ENCODE results near the gene ARL8B. TPM values are rescaled to one million over a fixed set of nuclear protein-coding genes. Genes with fewer than 3 reads are reported as not detected.

ARL8B gene
- total and polyA plus RNA-seq, 9 of the 15 experiments (the other 6 are each of a cell fraction or from before 2014, with no cell fraction given): 28.5 to 99.4 (median 77.2) TPM

DNA sequence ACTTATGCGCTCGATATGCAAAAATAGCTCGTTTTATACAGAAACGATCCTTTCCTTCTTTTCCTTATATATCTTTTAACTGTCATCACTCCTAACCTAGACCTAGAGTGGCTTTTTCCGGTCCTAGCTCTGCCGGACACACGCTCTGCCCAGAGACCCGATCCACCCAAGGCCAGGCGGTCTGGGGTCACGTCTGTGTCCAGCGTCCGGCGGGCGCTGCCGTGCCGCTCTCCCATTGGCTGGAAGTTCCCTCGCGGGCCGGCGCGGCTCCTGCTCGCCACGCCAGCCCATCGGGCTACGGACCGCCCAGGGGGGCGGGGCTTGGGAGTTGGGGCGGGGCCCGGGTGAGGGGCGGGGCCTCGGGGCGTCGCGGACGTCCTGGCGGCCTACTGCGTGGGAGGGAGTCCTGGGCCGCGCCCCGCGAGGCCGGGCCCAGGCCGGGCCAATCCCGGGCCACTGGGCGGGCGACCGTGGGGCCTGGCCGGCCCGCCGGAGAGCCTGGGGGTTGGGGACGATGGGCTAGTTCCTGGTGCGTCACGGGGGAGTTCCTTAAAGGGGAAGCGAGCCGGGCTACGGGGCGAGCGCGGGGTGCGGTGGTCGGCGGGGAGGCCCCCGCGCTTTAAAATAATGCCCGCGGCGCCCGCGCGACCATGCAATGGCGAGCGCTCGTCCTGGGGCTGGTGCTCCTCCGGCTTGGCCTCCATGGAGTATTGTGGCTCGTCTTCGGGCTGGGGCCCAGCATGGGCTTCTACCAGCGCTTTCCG is 65.2 kb downstream of the ARL8B start, which contains the start of gene EDEM1 (continued):
- 0 out of 2 replicates have a peak, but pooled peaks have one; percentile 10 for TF ChIP-seq ZBTB33 (CRISPR knock-in tag; IDR thresholded peaks at IDR 0.05)
- no peak for TF ChIP-seq SMAD3 (CRISPR knock-in tag; conservative IDR thresholded peaks at IDR 0.05)
- no peak for TF ChIP-seq ILK (tag; IDR thresholded peaks at IDR 0.05; ENCODE audit: borderline replicate concordance, low read depth)
- TF ChIP-seq CTBP1 (IDR thresholded peaks at IDR 0.05; ENCODE audit: borderline replicate concordance): 0 out of 2 replicates have a peak, but pooled peaks have one; percentile 31
- no peak for TF ChIP-seq ZNF140 (CRISPR knock-in tag; IDR thresholded peaks at IDR 0.05)
- TF ChIP-seq NCOA2 (IDR thresholded peaks at IDR 0.05; ENCODE audit: partially characterized antibody in 2 of 2): no peak
- no peak for TF ChIP-seq LARP7 (IDR thresholded peaks at IDR 0.05)
- TF ChIP-seq NEUROD1 (IDR thresholded peaks at IDR 0.05; ENCODE audit: borderline replicate concordance, low read depth, low read length, partially characterized antibody): peak; percentile 12
- TF ChIP-seq TARDBP (IDR thresholded peaks at IDR 0.05): peak; percentile 54; the same call in 1 of the 2 replicates
- TF ChIP-seq SPI1 (IDR thresholded peaks at IDR 0.05; ENCODE audit: borderline replicate concordance, low read depth, low read length): peak; percentile 74
- TF ChIP-seq MAZ (CRISPR knock-in tag; conservative IDR thresholded peaks at IDR 0.05 in 1 of 2, IDR thresholded peaks at IDR 0.05 in 1 of 2): peak in 1 of 2 experiments; percentile 33; a peak in 2 of 4 replicates
- no peak for TF ChIP-seq ZNF584 (CRISPR knock-in tag; IDR thresholded peaks at IDR 0.05; ENCODE audit: low read depth)
- no peak for TF ChIP-seq TCF15 (CRISPR knock-in tag; IDR thresholded peaks at IDR 0.05)
- TF ChIP-seq SRSF7 (optimal IDR thresholded peaks at IDR 0.05; ENCODE audit: low read depth, low read length): no peak
- TF ChIP-seq ZNF707 (CRISPR knock-in tag; conservative IDR thresholded peaks at IDR 0.05): no peak
- TF ChIP-seq SMARCA4 (IDR thresholded peaks at IDR 0.05): peak; percentile 60
- no peak for TF ChIP-seq HMG20A (CRISPR knock-in tag; conservative IDR thresholded peaks at IDR 0.05)
- no peak for TF ChIP-seq DDX20 (tag; IDR thresholded peaks at IDR 0.05; ENCODE audit: low read depth)
- TF ChIP-seq ELK3 (CRISPR knock-in tag; IDR thresholded peaks at IDR 0.05): 0 out of 2 replicates have a peak, but pooled peaks have one; percentile 42
- 0 out of 4 replicates have a peak, but pooled peaks of 1 of the 2 experiments have one; percentile 22 for TF ChIP-seq FOXK2 (conservative IDR thresholded peaks at IDR 0.05 in 1 of 2, IDR thresholded peaks at IDR 0.05 in 1 of 2; ENCODE audit: low read depth in 2 of 2)
- TF ChIP-seq, protein P1, sequence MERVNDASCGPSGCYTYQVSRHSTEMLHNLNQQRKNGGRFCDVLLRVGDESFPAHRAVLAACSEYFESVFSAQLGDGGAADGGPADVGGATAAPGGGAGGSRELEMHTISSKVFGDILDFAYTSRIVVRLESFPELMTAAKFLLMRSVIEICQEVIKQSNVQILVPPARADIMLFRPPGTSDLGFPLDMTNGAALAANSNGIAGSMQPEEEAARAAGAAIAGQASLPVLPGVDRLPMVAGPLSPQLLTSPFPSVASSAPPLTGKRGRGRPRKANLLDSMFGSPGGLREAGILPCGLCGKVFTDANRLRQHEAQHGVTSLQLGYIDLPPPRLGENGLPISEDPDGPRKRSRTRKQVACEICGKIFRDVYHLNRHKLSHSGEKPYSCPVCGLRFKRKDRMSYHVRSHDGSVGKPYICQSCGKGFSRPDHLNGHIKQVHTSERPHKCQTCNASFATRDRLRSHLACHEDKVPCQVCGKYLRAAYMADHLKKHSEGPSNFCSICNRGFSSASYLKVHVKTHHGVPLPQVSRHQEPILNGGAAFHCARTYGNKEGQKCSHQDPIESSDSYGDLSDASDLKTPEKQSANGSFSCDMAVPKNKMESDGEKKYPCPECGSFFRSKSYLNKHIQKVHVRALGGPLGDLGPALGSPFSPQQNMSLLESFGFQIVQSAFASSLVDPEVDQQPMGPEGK (CRISPR knock-in tag; IDR thresholded peaks at IDR 0.05; ENCODE audit: borderline replicate concordance): 0 out of 2 replicates have a peak, but pooled peaks have one; percentile 68
- TF ChIP-seq ZNF785 (CRISPR knock-in tag; IDR thresholded peaks at IDR 0.05): no peak

All from K562 (cell line).